ENCODE results near the gene PRKCA.

The PRKCA gene

DNA sequence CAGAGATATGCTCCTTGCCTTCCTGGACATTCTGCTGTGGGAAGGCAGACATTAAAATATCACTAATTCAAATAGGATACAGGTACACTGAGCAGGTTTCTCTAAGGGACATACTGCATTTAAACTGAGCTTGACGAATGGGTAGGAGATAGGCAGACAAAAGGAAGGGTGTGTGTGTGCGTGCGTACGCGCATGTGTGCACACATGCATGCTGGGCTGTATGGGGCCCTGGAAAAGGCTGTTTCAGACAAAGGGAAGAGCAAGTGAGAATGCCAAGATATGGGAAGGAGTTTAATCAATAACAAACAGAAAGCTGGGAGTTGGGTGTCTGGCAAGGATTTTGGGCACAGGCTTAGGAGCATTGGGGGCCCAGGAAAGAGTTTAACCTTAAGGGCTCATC, 196.2 kb downstream of the PRKCA start:
- TF ChIP-seq REST (IDR thresholded peaks at IDR 0.05; ENCODE audit: low read depth) = no peak
- no peak for TF ChIP-seq NFIC (IDR thresholded peaks at IDR 0.05)
- no peak for TF ChIP-seq TAF1 (IDR thresholded peaks at IDR 0.05; ENCODE audit: low read depth)
- TF ChIP-seq EP300 (IDR thresholded peaks at IDR 0.05; ENCODE audit: borderline replicate concordance) = no peak
- TF ChIP-seq, protein P1, sequence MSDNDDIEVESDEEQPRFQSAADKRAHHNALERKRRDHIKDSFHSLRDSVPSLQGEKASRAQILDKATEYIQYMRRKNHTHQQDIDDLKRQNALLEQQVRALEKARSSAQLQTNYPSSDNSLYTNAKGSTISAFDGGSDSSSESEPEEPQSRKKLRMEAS (IDR thresholded peaks at IDR 0.05) = no peak
- TF ChIP-seq TCF12 (IDR thresholded peaks at IDR 0.05; ENCODE audit: low read depth) = no peak
- no peak for TF ChIP-seq RAD21 (IDR thresholded peaks at IDR 0.05; ENCODE audit: low read depth)

DNA sequence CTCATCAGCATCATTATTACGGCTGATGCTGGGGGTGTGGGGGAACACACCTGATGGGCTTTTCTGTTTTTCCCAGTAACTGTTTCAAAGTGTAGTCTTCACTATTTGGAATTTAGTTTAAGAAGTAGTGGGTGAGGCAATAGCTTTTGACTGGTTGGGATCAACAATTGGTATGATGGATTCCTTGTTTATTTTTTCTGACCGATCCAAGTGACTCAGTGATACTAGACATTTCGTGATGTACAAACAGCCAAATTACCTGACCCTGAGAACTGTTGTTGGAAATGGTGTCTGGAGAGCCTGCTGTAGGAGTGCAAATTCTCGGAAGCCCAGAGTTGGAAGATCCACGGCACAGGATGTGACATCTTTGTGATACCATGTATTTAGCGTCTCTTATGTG, 204.2 kb downstream of the PRKCA start:
- no peak for TF ChIP-seq RAD21 (IDR thresholded peaks at IDR 0.05; ENCODE audit: low read depth)

- TF ChIP-seq, protein P2, sequence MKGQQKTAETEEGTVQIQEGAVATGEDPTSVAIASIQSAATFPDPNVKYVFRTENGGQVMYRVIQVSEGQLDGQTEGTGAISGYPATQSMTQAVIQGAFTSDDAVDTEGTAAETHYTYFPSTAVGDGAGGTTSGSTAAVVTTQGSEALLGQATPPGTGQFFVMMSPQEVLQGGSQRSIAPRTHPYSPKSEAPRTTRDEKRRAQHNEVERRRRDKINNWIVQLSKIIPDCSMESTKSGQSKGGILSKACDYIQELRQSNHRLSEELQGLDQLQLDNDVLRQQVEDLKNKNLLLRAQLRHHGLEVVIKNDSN (IDR thresholded peaks at IDR 0.05) = no peak
- TF ChIP-seq TCF12 (IDR thresholded peaks at IDR 0.05; ENCODE audit: low read depth) (no peak), ZBTB7A (IDR thresholded peaks at IDR 0.05; ENCODE audit: low read depth) (no peak), TEAD4 (IDR thresholded peaks at IDR 0.05) (no peak), YY1 (IDR thresholded peaks at IDR 0.05; ENCODE audit: low read depth) (no peak), CREB1 (IDR thresholded peaks at IDR 0.05; ENCODE audit: low read depth) (no peak), FOXM1 (IDR thresholded peaks at IDR 0.05; ENCODE audit: borderline replicate concordance, low read depth) (no peak), TAF1 (IDR thresholded peaks at IDR 0.05; ENCODE audit: low read depth) (no peak), CEBPB (IDR thresholded peaks at IDR 0.05) (no peak), EGR1 (IDR thresholded peaks at IDR 0.05) (no peak), RAD21 (IDR thresholded peaks at IDR 0.05; ENCODE audit: low read depth) (no peak), REST (IDR thresholded peaks at IDR 0.05; ENCODE audit: low read depth) (no peak)
- TF ChIP-seq, protein P1 (IDR thresholded peaks at IDR 0.05) = no peak
Measured at GRCh38 chr17:66507103-66507923, 204.9 kb downstream of the PRKCA start.

DNA sequence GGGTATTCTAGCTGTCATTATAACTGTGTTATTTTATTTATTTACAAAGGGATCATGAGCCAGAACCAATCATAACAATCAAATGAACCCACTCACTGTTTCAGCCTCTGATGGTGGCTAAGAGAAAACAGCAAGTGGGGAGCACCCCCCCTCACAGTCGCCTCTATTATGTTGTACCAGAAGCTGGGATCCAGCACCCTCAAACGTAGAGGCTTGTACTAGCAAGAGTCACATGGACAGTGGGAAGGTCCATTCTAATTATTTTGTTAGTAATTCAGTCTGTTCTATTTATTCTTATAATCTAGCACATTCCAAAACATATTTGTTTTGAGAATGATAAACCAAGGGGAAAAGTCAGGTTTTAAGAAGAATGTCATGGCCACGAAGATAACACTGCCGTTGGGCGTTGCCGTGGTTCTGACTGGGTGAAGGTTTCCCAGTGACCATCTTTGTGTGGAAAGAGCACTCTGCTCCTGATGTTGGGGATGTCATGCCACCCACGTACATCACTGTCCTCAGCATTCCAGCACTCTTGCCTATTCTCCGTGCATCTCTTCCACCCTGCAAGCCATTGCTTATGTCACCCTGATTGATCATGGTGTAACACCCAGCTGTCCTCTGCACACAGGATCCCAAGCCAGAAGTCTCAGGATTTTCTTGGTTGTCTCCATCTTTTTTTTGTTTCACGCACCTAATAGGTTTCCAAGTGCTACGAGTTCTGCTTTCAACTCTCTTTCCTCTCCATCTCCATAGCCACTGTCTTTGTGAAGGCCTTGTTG, 205.8 kb downstream of the PRKCA start:
- TF ChIP-seq RAD21 (IDR thresholded peaks at IDR 0.05; ENCODE audit: low read depth) (no peak), EP300 (IDR thresholded peaks at IDR 0.05; ENCODE audit: borderline replicate concordance) (no peak), CEBPB (IDR thresholded peaks at IDR 0.05) (no peak), YY1 (IDR thresholded peaks at IDR 0.05; ENCODE audit: low read depth) (no peak), TEAD4 (IDR thresholded peaks at IDR 0.05) (no peak), TAF1 (IDR thresholded peaks at IDR 0.05; ENCODE audit: low read depth) (no peak), EGR1 (IDR thresholded peaks at IDR 0.05) (no peak), TCF12 (IDR thresholded peaks at IDR 0.05; ENCODE audit: low read depth) (no peak), ZBTB7A (IDR thresholded peaks at IDR 0.05; ENCODE audit: low read depth) (no peak), CREB1 (IDR thresholded peaks at IDR 0.05; ENCODE audit: low read depth) (no peak), FOXM1 (IDR thresholded peaks at IDR 0.05; ENCODE audit: borderline replicate concordance, low read depth) (no peak), NFIC (IDR thresholded peaks at IDR 0.05) (no peak), REST (IDR thresholded peaks at IDR 0.05; ENCODE audit: low read depth) (no peak)
- TF ChIP-seq, protein P1 (IDR thresholded peaks at IDR 0.05) = no peak
- TF ChIP-seq, protein P2 (IDR thresholded peaks at IDR 0.05) = no peak
